ENCODE measurements around the gene ITLN1.
"Not testable (repeated sequence)": the region's sequence is repeated elsewhere in the genome, so short reads cannot be mapped to it uniquely, and the experiment has no call there.

ITLN1 gene

GRCh38 chr1:160885042-160885441 lies at the start of gene ITLN1:
TSS of gene ITLN1 (minus strand) at chr1:160885180. CDS start at chr1:160884877, 303 bp downstream.
- DNase-seq (ENCODE audit: low read depth, low spot score), result no peak

DNA sequence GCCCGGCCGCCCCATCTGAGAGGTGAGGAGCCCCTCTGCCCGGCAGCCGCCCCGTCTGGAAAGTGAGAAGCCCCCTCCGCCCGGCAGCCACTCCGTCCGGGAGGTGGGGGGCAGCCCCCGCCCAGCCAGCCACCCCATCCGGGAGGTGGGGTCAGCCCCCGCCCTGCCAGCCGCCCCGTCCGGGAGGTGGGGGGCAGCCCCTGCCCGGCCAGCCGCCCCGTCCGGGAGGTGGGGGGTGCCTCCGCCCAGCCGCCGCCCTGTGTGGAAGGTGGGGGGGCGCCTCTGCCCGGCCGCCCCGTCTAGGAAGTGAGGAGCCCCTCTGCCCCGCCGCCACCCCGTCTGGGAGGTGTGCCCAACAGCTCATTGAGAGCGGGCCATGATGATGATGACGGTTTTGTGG lies 48.3 kb upstream of the ITLN1 start:
- DNase-seq (ENCODE audit: low read depth, low spot score), result not testable (repeated sequence)

DNA sequence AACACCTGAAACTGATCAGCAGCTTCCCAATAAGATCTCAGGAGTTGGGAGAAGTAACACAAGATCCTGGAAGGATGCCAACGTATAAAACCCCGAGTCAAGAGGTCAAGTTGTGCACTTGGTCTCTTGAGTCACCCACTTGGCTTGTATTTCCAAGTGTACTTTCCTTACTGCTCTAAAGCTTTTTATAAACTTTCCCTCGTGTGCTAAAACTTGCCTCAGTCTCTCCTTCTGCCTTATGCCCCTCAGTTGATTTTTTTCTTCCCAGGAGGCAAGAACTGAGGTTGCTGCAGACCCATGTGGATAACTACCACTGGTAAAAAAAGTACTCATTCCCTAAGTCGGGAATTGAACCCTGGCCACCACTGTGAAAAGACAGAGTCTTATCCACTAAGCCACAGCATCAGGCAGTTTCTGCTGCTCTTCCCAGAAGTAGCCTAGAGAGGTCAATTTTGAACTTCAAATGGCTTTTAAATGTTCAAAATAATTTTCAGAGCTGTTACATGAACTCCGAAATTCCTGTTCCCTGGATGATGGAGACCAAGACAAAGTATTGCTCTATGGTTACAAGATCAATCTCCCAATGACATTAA lies 40.8 kb upstream of the ITLN1 start:
- no peak for DNase-seq (ENCODE audit: low read depth, low spot score)

GRCh38 chr1:160924791-160925651 lies 40.0 kb upstream of the ITLN1 start:
- DNase-seq (ENCODE audit: low read depth, low spot score), result no peak

GRCh38 chr1:160916666-160917065 lies 31.7 kb upstream of the ITLN1 start:
- no peak for DNase-seq (ENCODE audit: low read depth, low spot score)

DNA sequence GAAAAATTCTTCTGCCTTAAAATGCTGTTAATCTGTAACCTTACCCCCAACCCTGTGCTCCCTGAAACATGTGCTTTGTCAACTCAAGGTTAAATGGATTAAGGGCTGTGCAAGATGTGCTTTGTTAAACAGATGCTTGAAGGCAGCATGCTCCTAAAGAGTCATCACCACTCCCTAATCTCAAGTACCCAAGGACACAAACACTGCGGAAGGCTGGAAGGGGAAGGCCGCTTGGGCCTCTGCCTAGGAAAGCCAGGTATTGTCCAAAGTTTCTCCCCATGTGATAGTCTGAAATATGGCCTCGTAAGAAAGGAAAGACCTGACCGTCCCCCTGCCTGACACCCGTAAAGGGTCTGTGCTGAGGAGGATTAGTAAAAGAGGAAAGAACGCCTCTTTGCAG lies 28.2 kb upstream of the ITLN1 start:
- not testable (repeated sequence) for DNase-seq (ENCODE audit: low read depth, low spot score)

DNA sequence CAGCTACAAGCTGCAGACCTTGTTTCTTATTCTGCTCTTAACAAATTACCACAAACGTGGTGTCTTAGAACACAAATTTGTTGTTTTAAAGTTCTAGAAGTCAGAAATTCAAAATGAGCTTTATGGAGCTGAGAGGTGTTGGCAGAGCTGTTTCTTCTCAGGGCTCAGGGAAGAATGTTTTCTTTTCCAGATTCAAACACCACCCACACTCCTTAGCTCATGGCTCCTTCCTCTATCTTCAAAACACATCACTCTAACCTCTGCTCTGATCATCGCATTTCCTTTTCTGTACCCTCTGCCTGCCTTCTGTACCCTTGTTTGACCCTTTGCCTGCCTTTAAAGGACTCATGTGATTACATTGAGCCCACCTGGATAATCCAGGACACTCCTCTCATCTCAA lies 26.9 kb upstream of the ITLN1 start:
- no peak for DNase-seq (ENCODE audit: low read depth, low spot score)

- no peak for DNase-seq (ENCODE audit: low read depth, low spot score)
Measured at GRCh38 chr1:160911441-160911840, 26.5 kb upstream of the ITLN1 start.

- no peak for DNase-seq (ENCODE audit: low read depth, low spot score)
Measured at GRCh38 chr1:160910170-160910750, 25.3 kb upstream of the ITLN1 start.

DNA sequence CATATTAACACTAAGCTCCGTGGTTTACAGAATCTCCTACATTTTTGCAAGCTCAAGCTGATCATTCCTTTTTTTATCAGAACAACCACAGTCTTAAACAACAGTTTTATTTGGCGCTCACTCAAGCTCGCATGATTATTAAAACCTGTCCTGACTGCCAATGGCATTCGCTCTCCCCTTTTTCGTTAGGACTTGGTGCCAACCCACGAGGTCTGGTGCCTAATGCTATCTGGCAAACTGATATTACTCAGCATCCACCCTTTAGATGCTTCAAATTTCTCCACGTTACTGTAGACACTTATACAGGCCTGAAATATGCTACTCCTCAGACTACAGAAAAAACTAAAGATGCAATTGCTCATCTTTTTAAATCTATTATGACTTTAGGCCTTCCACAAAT lies 23.0 kb upstream of the ITLN1 start:
- DNase-seq (ENCODE audit: low read depth, low spot score), result no peak

GRCh38 chr1:160905617-160905989 lies 20.6 kb upstream of the ITLN1 start:
- DNase-seq (ENCODE audit: low read depth, low spot score), result no peak

GRCh38 chr1:160904783-160905616 lies 20.0 kb upstream of the ITLN1 start:
- DNase-seq (ENCODE audit: low read depth, low spot score), result no peak

DNA sequence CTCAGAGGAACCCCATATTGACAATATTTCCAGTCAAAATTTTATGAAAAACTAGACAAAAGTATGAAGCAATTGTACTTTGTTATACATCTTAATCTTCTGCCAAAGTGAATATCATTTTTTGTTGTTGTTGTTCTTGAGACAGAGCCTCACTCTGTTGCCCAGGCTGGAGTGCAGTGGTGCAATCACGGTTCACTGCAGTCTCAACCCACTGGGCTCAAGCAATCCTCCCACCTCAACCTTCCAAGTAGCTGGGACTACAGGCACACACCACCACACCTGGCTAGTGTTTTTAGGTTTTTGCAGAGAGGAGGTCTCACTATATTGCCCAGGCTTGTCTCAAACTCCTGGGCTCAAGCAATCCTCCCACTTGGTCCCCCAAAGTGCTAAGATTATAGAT lies 17.3 kb upstream of the ITLN1 start:
- not testable (repeated sequence) for DNase-seq (ENCODE audit: low read depth, low spot score)

- DNase-seq (ENCODE audit: low read depth, low spot score), result no peak
Measured at GRCh38 chr1:160901768-160902167, 16.8 kb upstream of the ITLN1 start.

DNA sequence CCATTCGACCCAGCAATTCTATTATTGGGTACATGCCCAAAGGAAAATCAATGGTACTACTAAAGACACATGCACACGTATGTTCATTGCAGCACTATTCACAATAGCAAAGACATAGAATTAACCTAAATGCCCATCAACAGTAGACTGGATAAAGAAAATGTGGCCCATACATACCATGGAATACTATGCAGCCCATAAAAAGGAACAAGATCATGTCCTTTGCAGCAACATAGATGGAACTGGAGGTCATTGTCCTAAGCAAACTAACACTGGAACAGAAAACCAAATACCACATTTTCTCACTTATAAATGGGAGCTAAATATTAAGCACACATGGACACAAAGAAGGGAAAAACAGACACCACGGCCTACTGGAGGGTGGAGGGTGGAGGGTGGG lies 15.7 kb upstream of the ITLN1 start:
- not testable (repeated sequence) for DNase-seq (ENCODE audit: low read depth, low spot score)

DNA sequence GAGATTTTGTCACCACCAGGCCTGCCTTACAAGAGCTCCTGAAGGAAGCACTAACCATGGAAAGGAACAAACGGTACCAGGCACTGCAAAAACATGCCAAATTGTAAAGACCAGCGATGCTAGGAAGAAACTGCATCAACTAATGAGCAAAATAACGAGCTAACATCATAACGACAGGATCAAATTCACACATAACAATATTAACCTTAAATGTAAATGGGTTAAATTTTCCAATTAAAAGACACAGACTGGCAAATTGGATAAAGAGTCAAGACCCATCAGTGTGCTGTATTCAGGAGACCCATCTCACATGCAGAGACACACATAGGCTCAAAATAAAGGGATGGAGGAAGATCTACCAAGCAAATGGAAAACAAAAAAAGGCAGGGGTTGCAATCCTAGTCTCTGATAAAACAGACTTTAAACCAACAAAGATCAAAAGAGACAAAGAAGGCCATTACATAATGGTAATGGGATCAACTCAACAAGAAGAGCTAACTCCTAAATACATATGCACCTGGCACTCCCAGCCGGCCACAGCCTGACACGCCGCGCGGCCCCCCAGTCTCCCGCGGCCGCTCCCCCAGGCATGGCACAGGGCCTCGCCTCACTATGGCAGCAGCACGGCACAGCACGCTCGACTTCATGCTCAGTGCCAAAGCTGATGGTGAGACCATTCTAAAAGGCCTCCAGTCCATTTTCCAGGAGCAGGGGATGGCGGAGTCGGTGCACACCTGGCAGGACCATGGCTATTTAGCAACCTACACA lies 9.6 kb upstream of the ITLN1 start:
- not testable (repeated sequence) for DNase-seq (ENCODE audit: low read depth, low spot score)

DNA sequence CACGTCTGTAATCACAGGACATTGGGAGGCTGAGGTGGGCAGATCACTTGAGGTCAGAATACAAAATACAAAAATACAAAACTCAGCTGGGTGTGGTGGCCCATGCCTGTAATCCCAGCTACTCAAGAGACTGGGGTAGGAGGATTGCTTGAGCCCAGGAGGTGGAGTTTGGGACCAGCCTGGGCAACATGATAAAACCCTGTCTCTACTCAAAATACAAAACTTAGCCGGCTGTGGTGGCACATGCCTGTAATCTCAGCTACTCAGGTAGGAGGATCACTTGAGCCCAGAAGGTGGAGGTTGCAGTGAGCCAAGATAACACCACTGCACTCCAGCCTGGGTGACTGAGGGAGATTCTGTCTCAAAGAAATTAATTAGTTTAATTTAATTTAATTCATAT lies 6.5 kb upstream of the ITLN1 start:
- DNase-seq (ENCODE audit: low read depth, low spot score), result no peak

DNA sequence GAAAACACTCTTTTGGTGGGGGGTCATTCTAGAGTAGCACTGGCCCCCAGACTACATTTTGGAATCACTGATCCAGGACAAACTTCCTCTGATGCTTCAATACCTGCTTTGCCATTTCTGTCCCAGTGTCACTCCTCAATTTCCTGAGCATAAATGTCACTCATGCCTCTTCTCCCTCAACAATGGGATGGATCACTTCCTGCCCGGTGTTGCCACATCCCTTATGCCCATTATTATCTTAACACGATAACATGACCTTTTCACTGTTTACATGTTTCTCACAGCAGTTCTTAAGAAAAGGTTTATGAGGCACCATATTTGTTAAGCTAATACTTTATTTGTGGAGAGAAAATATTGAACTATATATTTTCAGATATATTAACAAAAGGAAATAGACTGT lies 3.9 kb upstream of the ITLN1 start:
- DNase-seq (ENCODE audit: low read depth, low spot score), result no peak

DNA sequence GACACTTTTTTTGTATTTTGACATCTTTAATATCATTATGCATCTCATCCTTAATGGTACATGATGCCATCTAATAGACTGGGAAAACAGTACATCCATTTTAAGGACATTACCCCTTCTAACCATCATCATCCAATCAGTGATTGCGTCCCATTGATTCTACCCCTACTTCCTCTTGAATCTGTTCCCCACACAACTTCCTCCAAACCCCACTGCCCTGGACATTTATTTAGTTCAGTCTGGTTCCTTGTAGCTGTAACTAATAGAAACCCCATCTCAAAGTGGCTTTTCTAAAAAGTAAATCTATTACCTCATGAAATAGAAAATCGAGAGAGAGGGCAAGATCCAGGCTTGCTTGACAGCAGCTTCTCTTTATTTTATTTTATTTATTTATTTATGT lies 2.1 kb upstream of the ITLN1 start:
- DNase-seq (ENCODE audit: low read depth, low spot score), result no peak

DNA sequence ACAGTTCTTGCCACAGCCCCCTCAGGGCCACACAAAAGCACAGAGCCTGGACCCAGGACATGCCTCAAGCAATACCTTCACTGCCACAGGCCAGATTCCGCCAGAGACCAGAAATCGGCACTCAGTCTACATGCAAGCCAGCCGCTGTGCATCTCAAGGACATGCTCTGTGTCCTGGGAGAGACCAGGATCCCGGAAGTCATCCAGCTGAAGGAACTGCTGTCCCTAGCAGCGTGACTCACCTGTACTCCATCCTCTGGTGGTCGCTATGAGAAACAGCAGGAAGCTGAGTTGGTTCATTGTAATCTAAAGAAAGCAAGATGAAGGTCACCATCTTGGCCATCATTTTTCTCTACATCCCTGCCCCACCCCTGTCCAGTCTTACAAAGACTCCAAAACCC lies 401 bp downstream of the ITLN1 start:
- DNase-seq (ENCODE audit: low read depth, low spot score), result no peak

Measured in activated CD4-positive, CD25-positive, alpha-beta regulatory T cell treated with anti-CD3 and anti-CD28 coated beads, Interleukin-2, amount 50 U/mL, for 16 hours (primary cell).